B cell (primary cell): ENCODE results near the gene EPHB1. TPM values are rescaled to one million over a fixed set of nuclear protein-coding genes. Genes with fewer than 3 reads are reported as not detected.

Experiments used
- ATAC-seq: fragments of 200-7000 bp; cut with Tn5 transposase; one replicate; pipeline ENCODE4 v1.10.0; 2021; ENCODE audit warnings: low read depth, mild to moderate bottlenecking, moderate number of reproducible peaks, moderate library complexity
- CTCF ChIA-PET: fragments of 350-600 bp; sonication (Branson Sonifier 250); formaldehyde crosslinking; loops from one replicate; lab custom pipeline; 2021; ENCODE audit warnings: antibody characterized with exemption, inconsistent platforms; lab: Charles Lee
- POLR2A ChIA-PET: fragments of 350-600 bp; sonication (Branson Sonifier 250); formaldehyde crosslinking; loops from one replicate; lab custom pipeline; 2021; ENCODE audit warnings: antibody characterized with exemption; lab: Charles Lee
- DNase-seq: peaks from one replicate; pipeline ENCODE4 v3.0.0; 2013
- H2AFZ ChIP-seq: 2 replicates; pipeline ENCODE4 v1.6.1; 2012; ENCODE audit warnings: mild to moderate bottlenecking, low read depth, low read length; ENCODE audit not compliant: insufficient read depth, poor library complexity, severe bottlenecking
- H3K27ac ChIP-seq, 2 donors: 1 replicate in 1 of 2; 2 replicates in 1 of 2; pipeline ENCODE4 v1.5.1; 2012 to 2013; ENCODE audit warnings: low read length in 2 of 2, mild to moderate bottlenecking in 2 of 2, moderate library complexity in 1 of 2
- H3K27me3 ChIP-seq, 4 experiments: fragments of 200-600 bp in 1 of 4; sonication (generic) in 1 of 4; replicated peaks in 1 of 4; 1 replicate in 2 of 4; 2 replicates in 2 of 4; pipeline versions ENCODE4 v1.6.1 to v1.7.0; 2013 to 2016; ENCODE audit warnings: low read length in 3 of 4, mild to moderate bottlenecking in 2 of 4, mixed read lengths in 1 of 4, moderate library complexity in 1 of 4; ENCODE audit not compliant: insufficient read depth in 4 of 4, control insufficient read depth in 3 of 4; ENCODE audit errors: control extremely low read depth in 1 of 4
- H3K36me3 ChIP-seq, 2 experiments: replicated peaks in 1 of 2; 1 replicate in 1 of 2; 2 replicates in 1 of 2; pipeline versions ENCODE4 v1.6.1 to v1.7.1; 2013; ENCODE audit warnings: low read length in 1 of 2; ENCODE audit not compliant: insufficient read depth in 2 of 2, control insufficient read depth in 1 of 2; ENCODE audit errors: control extremely low read depth in 1 of 2, extremely low read depth in 1 of 2
- H3K4me1 ChIP-seq, 2 donors: fragments of 200-600 bp in 1 of 2; sonication (generic) in 1 of 2; 1 replicate in 1 of 2; 2 replicates in 1 of 2; pipeline versions ENCODE4 v1.5.1 to v1.6.1; 2013 to 2017; ENCODE audit warnings: low read length in 2 of 2; ENCODE audit not compliant: control insufficient read depth in 2 of 2, insufficient read depth in 2 of 2
- H3K4me2 ChIP-seq: replicated peaks from 2 replicates; pipeline ENCODE3; 2012; ENCODE audit warnings: mild to moderate bottlenecking, low read depth, low read length; ENCODE audit not compliant: poor library complexity, severe bottlenecking
- H3K4me3 ChIP-seq, 5 experiments: fragments of 200-600 bp in 1 of 5; sonication (generic) in 1 of 5; 1 replicate in 3 of 5; 2 replicates in 2 of 5; pipeline versions ENCODE4 v1.5.1 to v1.7.0; 2011 to 2016; ENCODE audit warnings: low read length in 4 of 5, mild to moderate bottlenecking in 4 of 5, low read depth in 2 of 5, control low read depth in 1 of 5, moderate library complexity in 1 of 5; ENCODE audit not compliant: insufficient read depth in 1 of 5; ENCODE audit errors: control extremely low read depth in 1 of 5, extremely low read depth in 1 of 5
- H3K79me2 ChIP-seq: fragments of 200-600 bp; sonication (generic); one replicate; pipeline ENCODE4 v1.6.0; 2016; ENCODE audit warnings: low read length; ENCODE audit not compliant: control insufficient read depth, insufficient read depth
- H3K9ac ChIP-seq: fragments of 200-600 bp; sonication (generic); 2 replicates; pipeline ENCODE4 v1.6.1; 2017; ENCODE audit warnings: mild to moderate bottlenecking, low read length, moderate library complexity
- H3K9me3 ChIP-seq, 3 donors: one replicate each; pipeline versions ENCODE4 v1.6.1 to v1.7.1; 2013; ENCODE audit warnings: low read length in 2 of 3; ENCODE audit not compliant: control insufficient read depth in 2 of 3, insufficient read depth in 1 of 3; ENCODE audit errors: control extremely low read depth in 1 of 3
- H4K20me1 ChIP-seq: 2 replicates; pipeline ENCODE4 v1.6.0; 2012; ENCODE audit warnings: mild to moderate bottlenecking, low read length; ENCODE audit not compliant: insufficient read depth, control insufficient read depth, poor library complexity, severe bottlenecking
- H3K27ac Mint-ChIP-seq: one replicate; pipeline ENCODE4 v1.8.0; 2021; ENCODE audit warnings: mixed read lengths
- H3K27me3 Mint-ChIP-seq: one replicate; pipeline ENCODE4 v1.8.0; 2021; ENCODE audit warnings: mixed read lengths
- H3K4me1 Mint-ChIP-seq: one replicate; pipeline ENCODE4 v1.8.0; 2021; ENCODE audit warnings: mixed read lengths
- H3K4me3 Mint-ChIP-seq: one replicate; pipeline ENCODE4 v1.8.0; 2021; ENCODE audit warnings: mixed read lengths
- H3K9me3 Mint-ChIP-seq: one replicate; pipeline ENCODE4 v1.8.0; 2022; ENCODE audit warnings: mixed read lengths; ENCODE audit not compliant: insufficient read depth
- EZH2 ChIP-seq: IDR thresholded peaks from 2 replicates; pipeline ENCODE4 v1.6.1; 2012; ENCODE audit warnings: borderline replicate concordance, low read depth, mild to moderate bottlenecking, moderate library complexity, low read length; ENCODE audit not compliant: insufficient read depth, poor library complexity, severe bottlenecking
- WGBS: methylation state at CpG from one replicate; pipeline ENCODE4 v1.1.5; 2013; ENCODE audit warnings: missing lambda C conversion rate; ENCODE audit not compliant: insufficient coverage; 5-methylcytosine and 5-hydroxymethylcytosine counted together
- intact Hi-C: fragments of 100-400 bp; cut with micrococcal nuclease; formaldehyde crosslinking; loops from one replicate; pipeline ENCODE4 v1.10.0; 2022
- polyA plus RNA-seq: library from polyadenylated mRNA; depleted of rRNA; stranded (reverse); fragments of >200 nt; gene quantifications from 2 replicates; pipeline ENCODE4 v1.2.3, GENCODE V29; 2012
- total RNA-seq, 2 donors: library from RNA; stranded (reverse); fragments of 120-200 nt in 1 of 2; gene quantifications; 1 replicate in 1 of 2; 2 replicates in 1 of 2; pipeline versions ENCODE4 v1.2.3 to v1.2.4, GENCODE V29; 2013 to 2022
- TF ChIP-seq, protein P1 (sequence below): fragments of 200-600 bp; IDR thresholded peaks from one replicate; pipeline ENCODE4 v1.8.0; 2022; ENCODE audit warnings: antibody characterized with exemption, mild to moderate bottlenecking

Gene EPHB1
- total and polyA plus RNA-seq, 2 donors (not counting 1 experiment from before 2014, with no cell fraction given) = 0.01 TPM; not detected in 1

DNA sequence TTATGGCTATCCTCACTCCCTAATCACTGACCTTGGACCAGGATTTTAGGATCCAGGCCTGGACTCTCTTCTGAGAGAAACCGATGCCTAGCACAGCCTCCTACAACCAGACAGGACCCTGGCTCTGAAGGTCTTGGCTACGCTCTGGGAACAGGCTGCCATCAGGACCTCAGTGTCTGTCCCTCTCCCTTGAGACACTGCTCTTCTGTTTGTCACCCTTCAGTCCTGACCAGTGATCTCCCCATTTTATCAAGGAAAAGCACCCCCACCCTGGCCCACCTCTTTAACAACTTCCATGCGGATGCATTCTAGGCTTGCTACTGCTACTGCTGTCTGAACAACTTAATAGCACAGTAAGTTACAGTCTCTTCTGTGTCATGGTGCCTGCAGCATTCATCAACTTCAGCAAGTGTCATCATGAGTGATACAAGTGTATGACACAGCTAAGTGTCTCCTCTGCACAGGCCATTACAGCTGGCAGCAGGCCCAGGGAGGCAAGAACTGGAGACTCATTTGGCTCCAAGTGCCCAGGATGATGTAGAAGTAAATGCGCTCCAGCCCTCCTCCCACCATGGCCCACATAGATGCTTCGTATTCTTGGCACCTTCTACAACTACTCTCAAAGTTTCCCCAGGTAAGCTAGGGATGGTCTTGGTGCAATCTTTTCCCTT is 302.4 kb downstream of the EPHB1 start:
- TF ChIP-seq, protein P1, sequence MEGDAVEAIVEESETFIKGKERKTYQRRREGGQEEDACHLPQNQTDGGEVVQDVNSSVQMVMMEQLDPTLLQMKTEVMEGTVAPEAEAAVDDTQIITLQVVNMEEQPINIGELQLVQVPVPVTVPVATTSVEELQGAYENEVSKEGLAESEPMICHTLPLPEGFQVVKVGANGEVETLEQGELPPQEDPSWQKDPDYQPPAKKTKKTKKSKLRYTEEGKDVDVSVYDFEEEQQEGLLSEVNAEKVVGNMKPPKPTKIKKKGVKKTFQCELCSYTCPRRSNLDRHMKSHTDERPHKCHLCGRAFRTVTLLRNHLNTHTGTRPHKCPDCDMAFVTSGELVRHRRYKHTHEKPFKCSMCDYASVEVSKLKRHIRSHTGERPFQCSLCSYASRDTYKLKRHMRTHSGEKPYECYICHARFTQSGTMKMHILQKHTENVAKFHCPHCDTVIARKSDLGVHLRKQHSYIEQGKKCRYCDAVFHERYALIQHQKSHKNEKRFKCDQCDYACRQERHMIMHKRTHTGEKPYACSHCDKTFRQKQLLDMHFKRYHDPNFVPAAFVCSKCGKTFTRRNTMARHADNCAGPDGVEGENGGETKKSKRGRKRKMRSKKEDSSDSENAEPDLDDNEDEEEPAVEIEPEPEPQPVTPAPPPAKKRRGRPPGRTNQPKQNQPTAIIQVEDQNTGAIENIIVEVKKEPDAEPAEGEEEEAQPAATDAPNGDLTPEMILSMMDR = no peak
- TF ChIP-seq EZH2 = no peak
- ATAC-seq = no peak
- Histone ChIP-seq H3K27me3 (no peaks in the 10 kb centered on the region), H2AFZ (no peak overlapping the region), H3K79me2 (no peaks in the 10 kb centered on the region), H3K4me1 (no peaks in the 10 kb centered on the region), H3K9ac (no peak overlapping the region), H3K4me3 (no peak overlapping the region), H3K9me3 (no peaks in the 10 kb centered on the region), H3K4me2 (no peak overlapping the region), H3K27ac (no peak overlapping the region), H4K20me1 (no peaks in the 10 kb centered on the region), H3K36me3 (no peaks in the 10 kb centered on the region)
- Mint-ChIP-seq H3K4me3 (no peak overlapping the region), H3K9me3 (no peaks in the 10 kb centered on the region), H3K27ac (no peak overlapping the region), H3K4me1 (no peaks in the 10 kb centered on the region), H3K27me3 (no peaks in the 10 kb centered on the region)
- CTCF ChIA-PET = no interaction called here
- intact Hi-C loops = no loop called here
- no peak for DNase-seq
- 86% methylated on average over 5 of the region's 5 CpGs for WGBS
- POLR2A ChIA-PET = no interaction called here

DNA sequence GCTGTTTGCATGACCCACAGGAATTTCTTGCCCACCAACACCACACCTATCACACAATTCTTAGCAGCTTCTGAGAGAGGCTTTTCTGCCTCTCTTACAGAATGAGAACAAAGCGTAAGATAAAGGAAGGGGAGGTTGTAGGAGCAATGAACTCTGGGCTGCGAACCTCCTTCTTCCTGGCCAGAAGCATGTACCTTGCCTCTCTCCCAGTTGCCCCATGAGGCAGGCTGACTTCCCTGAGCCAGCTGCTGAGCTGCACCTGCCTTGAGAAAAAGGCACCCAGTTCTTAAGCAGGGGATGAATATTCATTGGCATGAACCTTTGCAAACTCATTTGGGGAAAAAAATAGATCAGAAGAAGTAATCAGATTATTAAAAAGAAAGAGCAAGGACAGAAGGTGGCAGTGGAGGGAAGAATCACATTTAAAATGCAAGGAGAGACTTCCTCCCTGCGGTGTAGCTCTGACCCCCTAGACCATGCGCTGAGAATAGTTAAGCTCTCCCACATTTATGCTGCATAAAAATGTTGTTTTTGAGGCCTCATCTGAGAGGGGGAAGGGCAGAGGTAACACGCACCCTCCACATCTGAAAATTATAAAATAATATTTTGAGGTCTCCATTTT is 304.8 kb downstream of the EPHB1 start:
- WGBS = 82% methylated on average over 2 of the region's 5 CpGs
- no peak for ATAC-seq
- no peak overlapping the region for H3K4me3 Mint-ChIP-seq

More for the DNA sequence above, 304.8 kb downstream of the EPHB1 start:
- Histone ChIP-seq H3K27me3 (no peaks in the 10 kb centered on the region), H3K4me1 (no peaks in the 10 kb centered on the region), H3K9me3 (no peaks in the 10 kb centered on the region), H3K9ac (no peak overlapping the region), H3K36me3 (no peaks in the 10 kb centered on the region), H2AFZ (no peak overlapping the region), H4K20me1 (no peaks in the 10 kb centered on the region), H3K27ac (no peak overlapping the region), H3K79me2 (no peaks in the 10 kb centered on the region), H3K4me3 (no peak overlapping the region), H3K4me2 (no peak overlapping the region)
- POLR2A ChIA-PET = no interaction called here
- no peak for DNase-seq
- no peaks in the 10 kb centered on the region for H3K9me3 Mint-ChIP-seq
- no peaks in the 10 kb centered on the region for H3K27me3 Mint-ChIP-seq
- H3K4me1 Mint-ChIP-seq = no peaks in the 10 kb centered on the region
- TF ChIP-seq EZH2 = no peak
- TF ChIP-seq, protein P1 = no peak
- H3K27ac Mint-ChIP-seq = no peak overlapping the region
- CTCF ChIA-PET = no interaction called here
- intact Hi-C loops = no loop called here
